Fibroblast of lung (primary cell): Measurements from ENCODE around the gene LMF2. TPM values are rescaled to one million over a fixed set of nuclear protein-coding genes. Genes with fewer than 3 reads are reported as not detected.

Experiments used
- DNase-seq, 2 donors: peaks; one replicate each; pipeline versions ENCODE4 v3.0.0 to v3.0.0-alpha.2; 2010; ENCODE audit warnings: low read depth in 2 of 2
- H2AFZ ChIP-seq: 2 replicates; pipeline ENCODE4 v1.5.1; 2012; ENCODE audit warnings: low read length, control low read depth, inconsistent platforms
- H3K27ac ChIP-seq: 2 replicates; pipeline ENCODE4 v1.5.1; 2011; ENCODE audit warnings: low read length, control low read depth; ENCODE audit not compliant: insufficient read depth
- H3K27me3 ChIP-seq: 2 replicates; pipeline ENCODE4 v1.5.1; 2011; ENCODE audit warnings: mild to moderate bottlenecking, low read length; ENCODE audit not compliant: control insufficient read depth, insufficient read depth
- H3K36me3 ChIP-seq: 2 replicates; pipeline ENCODE4 v1.5.1; 2011; ENCODE audit warnings: low read length; ENCODE audit not compliant: control insufficient read depth, insufficient read depth
- H3K4me1 ChIP-seq: 2 replicates; pipeline ENCODE4 v1.5.1; 2011; ENCODE audit warnings: low read length; ENCODE audit not compliant: control insufficient read depth, insufficient read depth; ENCODE audit errors: extremely low read depth
- H3K4me2 ChIP-seq: 2 replicates; pipeline ENCODE4 v1.5.1; 2011; ENCODE audit warnings: low read length, control low read depth; ENCODE audit not compliant: insufficient read depth; ENCODE audit errors: extremely low read depth
- H3K4me3 ChIP-seq, 4 experiments: fragments of 200-600 bp in 1 of 4; sonication (generic) in 1 of 4; replicated peaks in 1 of 4; 2 replicates each; pipeline ENCODE4 v1.5.1; 2011 to 2016; ENCODE audit warnings: low read length in 4 of 4, low read depth in 3 of 4, mild to moderate bottlenecking in 3 of 4, control low read depth in 2 of 4, inconsistent platforms in 1 of 4, mixed read lengths in 1 of 4; ENCODE audit not compliant: insufficient read depth in 1 of 4; ENCODE audit errors: control extremely low read depth in 1 of 4
- H3K79me2 ChIP-seq: 2 replicates; pipeline ENCODE4 v1.5.1; 2012; ENCODE audit warnings: mild to moderate bottlenecking, low read length, inconsistent platforms; ENCODE audit not compliant: control insufficient read depth, insufficient read depth
- H3K9ac ChIP-seq: 2 replicates; pipeline ENCODE4 v1.5.1; 2011; ENCODE audit warnings: mild to moderate bottlenecking, low read length, control low read depth; ENCODE audit not compliant: insufficient read depth
- H3K9me3 ChIP-seq: 2 replicates; pipeline ENCODE4 v1.5.1; 2012; ENCODE audit warnings: low read depth, low read length; ENCODE audit not compliant: control insufficient read depth, insufficient read depth
- H4K20me1 ChIP-seq: 2 replicates; pipeline ENCODE4 v1.5.1; 2011; ENCODE audit warnings: low read length; ENCODE audit not compliant: control insufficient read depth, insufficient read depth; ENCODE audit errors: extremely low read depth
- EZH2 ChIP-seq: IDR thresholded peaks from 2 replicates; pipeline ENCODE4 v1.5.1; 2012; ENCODE audit warnings: low read length, control low read depth, mild to moderate bottlenecking; ENCODE audit errors: missing control alignments
- polyA plus RNA-seq, 2 donors: library from polyadenylated mRNA; depleted of rRNA in 1 of 2; stranded (reverse) in 1 of 2; unstranded in 1 of 2; fragments of >200 nt; gene quantifications; 2 replicates each; pipeline ENCODE4 v1.2.1, GENCODE V29; 2011 to 2012; ENCODE audit warnings: missing spikeins in 1 of 2
- total RNA-seq: library from RNA; depleted of rRNA; stranded (reverse); fragments of >200 nt; gene quantifications from 2 replicates; pipeline ENCODE4 v1.2.1, GENCODE V29; 2014
- TF ChIP-seq, protein P1 (sequence below), 2 donors: IDR thresholded peaks in 1 of 2; conservative IDR thresholded peaks in 1 of 2; 1 replicate in 1 of 2; 2 replicates in 1 of 2; pipeline ENCODE4 v1.5.1; 2011 to 2012; ENCODE audit warnings: low read length in 2 of 2, control low read depth in 1 of 2, inconsistent platforms in 1 of 2, low read depth in 1 of 2, mild to moderate bottlenecking in 1 of 2

LMF2 gene
- total and polyA plus RNA-seq, 2 donors (not counting 1 experiment from before 2014, with no cell fraction given), result 25.8 to 37.8 TPM

DNA sequence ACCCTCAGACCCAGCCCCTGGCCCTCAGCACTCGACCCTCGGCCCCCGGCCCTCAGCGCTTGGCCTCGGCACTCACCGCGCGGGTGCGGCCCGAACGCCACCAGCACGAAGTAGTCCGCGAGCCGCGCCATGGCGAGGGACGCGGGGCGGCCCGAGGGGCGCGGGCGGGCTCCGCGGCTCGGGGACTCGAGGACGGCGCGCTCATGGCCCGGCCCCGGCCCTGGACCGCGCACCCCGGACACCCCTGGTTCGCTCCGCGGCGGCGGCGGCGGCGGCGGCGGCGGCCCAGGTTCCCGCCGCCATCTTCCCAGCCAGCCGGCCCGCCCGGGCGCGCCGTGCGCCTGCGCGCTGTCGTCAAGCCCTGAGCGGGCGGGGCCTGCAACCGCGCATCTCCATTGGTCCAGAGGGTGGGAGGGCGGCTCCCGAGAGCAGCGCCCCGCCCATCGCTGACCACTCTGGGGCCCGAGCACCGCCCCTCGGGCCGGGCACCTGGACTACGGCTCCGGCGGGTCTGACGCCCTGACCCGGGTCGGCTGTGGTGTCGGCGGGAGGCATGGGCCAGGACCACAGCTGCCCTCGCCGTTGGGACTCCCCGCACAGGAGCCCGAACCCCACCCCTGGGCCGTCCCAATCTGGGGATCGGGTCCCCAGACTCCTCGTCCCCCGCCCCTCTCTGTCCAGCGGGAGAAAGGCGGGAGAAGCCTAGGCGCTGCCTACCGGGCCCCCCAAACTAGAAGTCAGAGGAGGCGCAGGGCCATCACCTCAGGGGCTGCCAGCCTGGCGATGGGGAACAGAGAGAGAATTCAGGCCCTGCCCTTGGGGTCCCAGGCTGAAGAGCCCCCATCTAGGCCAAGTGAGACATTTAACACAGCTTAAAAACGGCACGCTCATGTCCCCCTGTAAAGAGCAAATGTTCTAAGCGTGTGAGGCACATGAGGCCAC, 32.5 kb downstream of the LMF2 start, which contains the start of gene SBF1:
Gene SBF1 (minus strand): TSS at position 326 of the 942 bp plus-strand sequence. CDS start 195 bp downstream, at position 131.
- Histone ChIP-seq H3K4me3 (peak within 1 kb of the TSS; percentile 63 to 73 (median 72)), H2AFZ (peak within 1 kb of the TSS; percentile 67), H3K4me2 (peak within 1 kb of the TSS; percentile 96), H3K36me3 (peaks cover 2% of the 10 kb centered on the region), H3K27ac (peak within 1 kb of the TSS; percentile 71), H3K9me3 (no peaks in the 10 kb centered on the region), H3K27me3 (peaks cover 3% of the 10 kb centered on the region), H3K9ac (peak within 1 kb of the TSS; percentile 71), H4K20me1 (peaks cover 3% of the 10 kb centered on the region), H3K79me2 (peaks cover 42% of the 10 kb centered on the region), H3K4me1 (peaks cover 13% of the 10 kb centered on the region)
- DNase-seq, result peak; percentile 80 to 86
- TF ChIP-seq, protein P1, sequence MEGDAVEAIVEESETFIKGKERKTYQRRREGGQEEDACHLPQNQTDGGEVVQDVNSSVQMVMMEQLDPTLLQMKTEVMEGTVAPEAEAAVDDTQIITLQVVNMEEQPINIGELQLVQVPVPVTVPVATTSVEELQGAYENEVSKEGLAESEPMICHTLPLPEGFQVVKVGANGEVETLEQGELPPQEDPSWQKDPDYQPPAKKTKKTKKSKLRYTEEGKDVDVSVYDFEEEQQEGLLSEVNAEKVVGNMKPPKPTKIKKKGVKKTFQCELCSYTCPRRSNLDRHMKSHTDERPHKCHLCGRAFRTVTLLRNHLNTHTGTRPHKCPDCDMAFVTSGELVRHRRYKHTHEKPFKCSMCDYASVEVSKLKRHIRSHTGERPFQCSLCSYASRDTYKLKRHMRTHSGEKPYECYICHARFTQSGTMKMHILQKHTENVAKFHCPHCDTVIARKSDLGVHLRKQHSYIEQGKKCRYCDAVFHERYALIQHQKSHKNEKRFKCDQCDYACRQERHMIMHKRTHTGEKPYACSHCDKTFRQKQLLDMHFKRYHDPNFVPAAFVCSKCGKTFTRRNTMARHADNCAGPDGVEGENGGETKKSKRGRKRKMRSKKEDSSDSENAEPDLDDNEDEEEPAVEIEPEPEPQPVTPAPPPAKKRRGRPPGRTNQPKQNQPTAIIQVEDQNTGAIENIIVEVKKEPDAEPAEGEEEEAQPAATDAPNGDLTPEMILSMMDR (conservative IDR thresholded peaks at IDR 0.05 in 1 of 2, IDR thresholded peaks at IDR 0.05 in 1 of 2; ENCODE audit: low read depth in 1 of 2, low read length in 2 of 2), result no peak
- no peak for TF ChIP-seq EZH2

DNA sequence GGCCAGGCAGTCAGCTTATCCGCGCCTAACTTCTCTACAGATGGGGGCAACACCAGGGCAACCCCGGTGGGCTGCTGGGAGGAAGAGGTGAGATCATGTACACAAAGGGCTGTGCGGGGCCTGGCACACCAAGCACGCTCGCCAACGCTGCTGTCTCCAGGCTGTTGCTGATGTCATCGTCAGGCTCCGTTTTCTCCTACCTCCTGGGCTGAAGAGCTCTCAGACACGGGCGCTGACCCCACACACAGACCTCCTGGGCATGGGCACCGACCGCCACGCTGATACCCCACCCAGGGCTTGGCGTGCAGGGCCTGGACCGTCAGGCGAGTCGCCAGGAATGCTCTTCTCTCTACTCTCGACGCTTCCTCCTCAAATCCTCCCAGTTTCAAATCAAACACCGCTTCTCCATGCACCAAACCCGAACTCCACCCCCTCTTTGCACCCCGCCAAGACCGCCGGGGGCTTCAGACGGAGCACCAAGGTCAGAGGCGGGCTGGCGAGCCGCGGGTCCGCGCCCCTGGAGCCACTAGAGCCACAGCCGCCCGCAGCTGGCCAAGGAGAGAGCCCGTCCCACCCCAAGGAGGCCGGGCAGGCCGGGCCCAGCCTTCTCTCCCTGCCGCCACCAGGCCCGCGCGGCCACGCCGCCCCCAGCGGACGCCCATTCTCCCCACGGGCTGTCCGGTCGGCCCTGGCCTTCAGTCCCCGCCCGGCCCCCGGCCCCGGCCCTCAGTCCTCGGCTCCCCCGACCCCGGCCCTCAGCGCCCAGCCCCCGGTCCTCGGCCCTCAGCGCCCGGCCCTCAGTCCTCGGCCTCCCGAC, 33.4 kb downstream of the LMF2 start:
- H3K4me3 ChIP-seq, result peak overlapping the region; percentile 63 to 73 (median 72)
- peak overlapping the region; percentile 96 for H3K4me2 ChIP-seq
- peaks cover 3% of the 10 kb centered on the region for H3K27me3 ChIP-seq
- peak overlapping the region; percentile 71 for H3K27ac ChIP-seq
- H3K36me3 ChIP-seq, result peaks cover 2% of the 10 kb centered on the region
- H3K4me1 ChIP-seq, result peaks cover 16% of the 10 kb centered on the region
- H4K20me1 ChIP-seq, result peaks cover 3% of the 10 kb centered on the region
- no peak overlapping the region for H2AFZ ChIP-seq
- H3K79me2 ChIP-seq, result peaks cover 49% of the 10 kb centered on the region
- no peaks in the 10 kb centered on the region for H3K9me3 ChIP-seq
- H3K9ac ChIP-seq, result peak overlapping the region; percentile 71
- TF ChIP-seq, protein P1 (conservative IDR thresholded peaks at IDR 0.05 in 1 of 2, IDR thresholded peaks at IDR 0.05 in 1 of 2; ENCODE audit: low read depth in 1 of 2, low read length in 2 of 2), result no peak
- TF ChIP-seq EZH2, result no peak
- peak; percentile 55 to 60 for DNase-seq

DNA sequence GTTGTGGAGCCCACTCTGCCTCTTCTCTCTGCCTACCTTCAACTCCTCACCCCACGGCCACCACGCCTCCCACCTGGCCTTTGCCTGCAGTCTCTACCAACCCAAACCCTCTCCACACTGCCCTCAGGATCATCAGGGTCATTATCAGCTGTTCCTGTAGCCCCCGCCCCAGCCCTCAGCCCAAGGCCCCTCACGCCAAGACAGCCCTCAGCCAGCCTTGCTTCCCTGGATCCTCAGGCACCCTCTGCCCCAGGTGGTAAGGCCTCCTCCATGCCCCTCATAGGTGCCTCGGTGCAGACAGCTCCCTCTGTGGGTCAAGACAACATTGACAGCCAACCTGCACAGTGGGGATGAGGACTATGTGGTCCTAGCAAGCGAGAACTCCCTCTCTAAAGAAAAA, 34.4 kb downstream of the LMF2 start:
- H3K4me1 ChIP-seq, result peaks cover 16% of the 10 kb centered on the region
- DNase-seq, result no peak
- no peak overlapping the region for H3K27ac ChIP-seq
- H3K36me3 ChIP-seq, result peaks cover 2% of the 10 kb centered on the region
- peak overlapping the region in 2 of 4 experiments; percentile 63 to 73 for H3K4me3 ChIP-seq
- no peaks in the 10 kb centered on the region for H3K27me3 ChIP-seq
- H2AFZ ChIP-seq, result no peak overlapping the region
- peak overlapping the region; percentile 96 for H3K4me2 ChIP-seq
- TF ChIP-seq, protein P1 (conservative IDR thresholded peaks at IDR 0.05 in 1 of 2, IDR thresholded peaks at IDR 0.05 in 1 of 2; ENCODE audit: low read depth in 1 of 2, low read length in 2 of 2), result peak in 1 of 2 donors; percentile 25
- no peak for TF ChIP-seq EZH2
- H3K79me2 ChIP-seq, result peaks cover 55% of the 10 kb centered on the region
- H3K9me3 ChIP-seq, result no peaks in the 10 kb centered on the region
- H3K9ac ChIP-seq, result no peak overlapping the region
- H4K20me1 ChIP-seq, result peaks cover 3% of the 10 kb centered on the region
